ENCODE data around the gene GAREM1. TPM values are rescaled to one million over a fixed set of nuclear protein-coding genes. Genes with fewer than 3 reads are reported as not detected.

The GAREM1 gene
- total RNA-seq, 1 donor from 2014 or later: 7.7 TPM

GRCh38 chr18:32259553-32259952 lies 211.1 kb downstream of the GAREM1 start:
- Mint-ChIP-seq H3K4me1 (ENCODE audit: low read depth) (no peaks in the 10 kb centered on the region), H3K4me3 (ENCODE audit: unreplicated experiment) (no peak overlapping the region), H3K27me3 (ENCODE audit: low read depth) (peaks cover 4% of the 10 kb centered on the region), H3K36me3 (ENCODE audit: low read depth) (no peaks in the 10 kb centered on the region), H3K27ac (ENCODE audit: unreplicated experiment) (no peak overlapping the region), H3K9me3 (ENCODE audit: low read depth) (peaks cover 4% of the 10 kb centered on the region)
- TF ChIP-seq CTCF (IDR thresholded peaks at IDR 0.05): no peak
- no peak for DNase-seq (ENCODE audit: low spot score)

GRCh38 chr18:32258558-32259204 lies 212.0 kb downstream of the GAREM1 start:
- no peak for TF ChIP-seq CTCF (IDR thresholded peaks at IDR 0.05)
- Mint-ChIP-seq H3K4me3 (ENCODE audit: unreplicated experiment) (no peak overlapping the region), H3K27ac (ENCODE audit: unreplicated experiment) (no peak overlapping the region), H3K36me3 (ENCODE audit: low read depth) (no peaks in the 10 kb centered on the region), H3K9me3 (ENCODE audit: low read depth) (peaks cover 4% of the 10 kb centered on the region), H3K4me1 (ENCODE audit: low read depth) (no peaks in the 10 kb centered on the region), H3K27me3 (ENCODE audit: low read depth) (peaks cover 4% of the 10 kb centered on the region)
- no peak for DNase-seq (ENCODE audit: low spot score)

GRCh38 chr18:32258148-32258547 lies 212.5 kb downstream of the GAREM1 start:
- no peak for DNase-seq (ENCODE audit: low spot score)
- peaks cover 4% of the 10 kb centered on the region for H3K9me3 Mint-ChIP-seq (ENCODE audit: low read depth)
- no peaks in the 10 kb centered on the region for H3K36me3 Mint-ChIP-seq (ENCODE audit: low read depth)
- H3K27ac Mint-ChIP-seq (ENCODE audit: unreplicated experiment): no peak overlapping the region
- TF ChIP-seq CTCF (IDR thresholded peaks at IDR 0.05): no peak
- no peak overlapping the region for H3K4me3 Mint-ChIP-seq (ENCODE audit: unreplicated experiment)
- no peaks in the 10 kb centered on the region for H3K4me1 Mint-ChIP-seq (ENCODE audit: low read depth)
- peaks cover 4% of the 10 kb centered on the region for H3K27me3 Mint-ChIP-seq (ENCODE audit: low read depth)

GRCh38 chr18:32257084-32257785 lies 213.4 kb downstream of the GAREM1 start:
- no peak overlapping the region for H3K27ac Mint-ChIP-seq (ENCODE audit: unreplicated experiment)
- no peaks in the 10 kb centered on the region for H3K36me3 Mint-ChIP-seq (ENCODE audit: low read depth)
- no peaks in the 10 kb centered on the region for H3K4me1 Mint-ChIP-seq (ENCODE audit: low read depth)
- H3K9me3 Mint-ChIP-seq (ENCODE audit: low read depth): peaks cover 4% of the 10 kb centered on the region
- peaks cover 4% of the 10 kb centered on the region for H3K27me3 Mint-ChIP-seq (ENCODE audit: low read depth)
- H3K4me3 Mint-ChIP-seq (ENCODE audit: unreplicated experiment): no peak overlapping the region
- DNase-seq (ENCODE audit: low spot score): no peak
- TF ChIP-seq CTCF (IDR thresholded peaks at IDR 0.05): no peak

GRCh38 chr18:32255570-32255969 lies 215.1 kb downstream of the GAREM1 start:
- Mint-ChIP-seq H3K27me3 (ENCODE audit: low read depth) (peaks cover 4% of the 10 kb centered on the region), H3K4me3 (ENCODE audit: unreplicated experiment) (no peak overlapping the region), H3K27ac (ENCODE audit: unreplicated experiment) (no peak overlapping the region), H3K9me3 (ENCODE audit: low read depth) (peaks cover 2% of the 10 kb centered on the region), H3K36me3 (ENCODE audit: low read depth) (no peaks in the 10 kb centered on the region), H3K4me1 (ENCODE audit: low read depth) (no peaks in the 10 kb centered on the region)
- no peak for DNase-seq (ENCODE audit: low spot score)
- no peak for TF ChIP-seq CTCF (IDR thresholded peaks at IDR 0.05)

All from chondrocyte (in vitro differentiated cells).